Parathyroid adenoma (tissue), 2 donors: ENCODE results near the gene TTLL8.

Experiments used
- H2AFZ ChIP-seq: fragments of 300-600 bp; sonication (generic); one replicate; pipeline ENCODE4 v1.7.0; 2017; ENCODE audit warnings: antibody characterized with exemption, mild to moderate bottlenecking
- H3K27ac ChIP-seq: fragments of 300-600 bp; sonication (generic); one replicate; pipeline ENCODE4 v1.7.0; 2017
- H3K27me3 ChIP-seq: fragments of 300-600 bp; sonication (generic); one replicate; pipeline ENCODE4 v1.7.0; 2017; ENCODE audit warnings: low read length; ENCODE audit not compliant: control insufficient read depth, insufficient read depth
- H3K36me3 ChIP-seq: fragments of 300-600 bp; sonication (generic); one replicate; pipeline ENCODE4 v1.7.0; 2017; ENCODE audit warnings: low read length; ENCODE audit not compliant: control insufficient read depth, insufficient read depth
- H3K4me1 ChIP-seq: fragments of 300-600 bp; sonication (generic); one replicate; pipeline ENCODE4 v1.7.0; 2017; ENCODE audit warnings: control low read depth
- H3K4me2 ChIP-seq: fragments of 300-600 bp; sonication (generic); one replicate; pipeline ENCODE4 v1.7.0; 2017; ENCODE audit warnings: low read length
- H3K4me3 ChIP-seq: fragments of 300-600 bp; sonication (generic); one replicate; pipeline ENCODE4 v1.7.0; 2017; ENCODE audit warnings: low read depth, low read length
- H3K79me2 ChIP-seq: fragments of 300-600 bp; sonication (generic); one replicate; pipeline ENCODE4 v1.7.0; 2017; ENCODE audit warnings: control low read depth
- H3K9ac ChIP-seq: fragments of 300-600 bp; sonication (generic); one replicate; pipeline ENCODE4 v1.7.0; 2017; ENCODE audit warnings: mild to moderate bottlenecking
- H3K9me3 ChIP-seq: fragments of 300-600 bp; sonication (generic); one replicate; pipeline ENCODE4 v1.7.0; 2017; ENCODE audit warnings: low read length; ENCODE audit not compliant: control insufficient read depth
- TF ChIP-seq, protein P1 (sequence below): fragments of 300-600 bp; sonication (generic); IDR thresholded peaks from one replicate; pipeline ENCODE4 v1.7.0; 2017; ENCODE audit warnings: antibody characterized with exemption, mild to moderate bottlenecking
- donor health status: primary hyperparathyroidism.

The TTLL8 gene

GRCh38 chr22:50035131-50035881 is 22.8 kb downstream of the TTLL8 start:
- Histone ChIP-seq H3K27me3 (no peaks in the 10 kb centered on the region), H3K9ac (no peak overlapping the region), H3K9me3 (no peaks in the 10 kb centered on the region), H3K27ac (no peak overlapping the region), H3K4me1 (no peaks in the 10 kb centered on the region), H3K36me3 (no peaks in the 10 kb centered on the region), H3K79me2 (no peaks in the 10 kb centered on the region), H3K4me2 (no peak overlapping the region), H3K4me3 (no peak overlapping the region), H2AFZ (no peak overlapping the region)
- TF ChIP-seq, protein P1, sequence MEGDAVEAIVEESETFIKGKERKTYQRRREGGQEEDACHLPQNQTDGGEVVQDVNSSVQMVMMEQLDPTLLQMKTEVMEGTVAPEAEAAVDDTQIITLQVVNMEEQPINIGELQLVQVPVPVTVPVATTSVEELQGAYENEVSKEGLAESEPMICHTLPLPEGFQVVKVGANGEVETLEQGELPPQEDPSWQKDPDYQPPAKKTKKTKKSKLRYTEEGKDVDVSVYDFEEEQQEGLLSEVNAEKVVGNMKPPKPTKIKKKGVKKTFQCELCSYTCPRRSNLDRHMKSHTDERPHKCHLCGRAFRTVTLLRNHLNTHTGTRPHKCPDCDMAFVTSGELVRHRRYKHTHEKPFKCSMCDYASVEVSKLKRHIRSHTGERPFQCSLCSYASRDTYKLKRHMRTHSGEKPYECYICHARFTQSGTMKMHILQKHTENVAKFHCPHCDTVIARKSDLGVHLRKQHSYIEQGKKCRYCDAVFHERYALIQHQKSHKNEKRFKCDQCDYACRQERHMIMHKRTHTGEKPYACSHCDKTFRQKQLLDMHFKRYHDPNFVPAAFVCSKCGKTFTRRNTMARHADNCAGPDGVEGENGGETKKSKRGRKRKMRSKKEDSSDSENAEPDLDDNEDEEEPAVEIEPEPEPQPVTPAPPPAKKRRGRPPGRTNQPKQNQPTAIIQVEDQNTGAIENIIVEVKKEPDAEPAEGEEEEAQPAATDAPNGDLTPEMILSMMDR = no peak

GRCh38 chr22:50034126-50035081 is 23.7 kb downstream of the TTLL8 start:
- no peaks in the 10 kb centered on the region for H3K79me2 ChIP-seq
- H3K27me3 ChIP-seq = no peaks in the 10 kb centered on the region
- TF ChIP-seq, protein P1 = no peak
- no peaks in the 10 kb centered on the region for H3K36me3 ChIP-seq
- no peak overlapping the region for H2AFZ ChIP-seq
- H3K27ac ChIP-seq = no peak overlapping the region
- no peaks in the 10 kb centered on the region for H3K9me3 ChIP-seq
- no peak overlapping the region for H3K4me2 ChIP-seq
- H3K4me1 ChIP-seq = no peaks in the 10 kb centered on the region
- no peak overlapping the region for H3K9ac ChIP-seq
- H3K4me3 ChIP-seq = no peak overlapping the region

DNA sequence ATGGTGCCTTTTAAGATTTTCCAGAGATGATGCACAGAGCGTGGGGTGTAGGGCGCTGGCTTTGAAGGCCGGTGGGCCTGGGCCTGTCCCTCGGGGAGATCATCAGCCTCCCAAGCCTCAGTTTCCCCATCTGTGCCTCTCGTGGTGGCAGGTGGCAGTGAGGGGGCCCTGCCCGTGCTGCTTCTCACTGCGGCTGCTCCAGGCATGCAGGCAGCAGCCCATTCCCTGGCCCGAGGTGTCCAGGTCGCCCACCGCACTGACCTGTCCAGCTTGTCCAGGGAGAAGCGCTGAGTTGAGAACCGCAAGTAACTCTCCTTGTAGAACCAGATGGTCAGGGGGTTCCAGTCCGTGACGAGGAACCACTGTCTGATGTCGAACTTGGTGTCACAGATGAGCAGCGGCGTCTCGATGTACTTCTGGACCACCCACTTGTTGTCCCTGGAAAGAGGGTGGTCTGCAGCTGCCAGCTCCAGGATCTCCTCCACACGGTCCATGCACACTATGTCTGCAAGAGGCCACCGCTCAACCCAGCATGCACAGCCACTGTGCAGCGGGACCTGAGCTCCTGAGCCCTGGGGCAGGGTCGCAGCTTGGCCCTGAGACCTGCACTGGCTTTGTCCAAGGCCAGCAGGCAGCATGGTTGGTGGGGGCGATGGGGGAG is 25.0 kb downstream of the TTLL8 start:
- Histone ChIP-seq H3K4me1 (no peaks in the 10 kb centered on the region), H3K4me2 (no peak overlapping the region), H3K36me3 (no peaks in the 10 kb centered on the region), H3K9me3 (no peaks in the 10 kb centered on the region), H3K4me3 (no peak overlapping the region), H3K27me3 (no peaks in the 10 kb centered on the region), H3K27ac (no peak overlapping the region), H2AFZ (no peak overlapping the region), H3K9ac (no peak overlapping the region), H3K79me2 (no peaks in the 10 kb centered on the region)
- TF ChIP-seq, protein P1 = no peak

DNA sequence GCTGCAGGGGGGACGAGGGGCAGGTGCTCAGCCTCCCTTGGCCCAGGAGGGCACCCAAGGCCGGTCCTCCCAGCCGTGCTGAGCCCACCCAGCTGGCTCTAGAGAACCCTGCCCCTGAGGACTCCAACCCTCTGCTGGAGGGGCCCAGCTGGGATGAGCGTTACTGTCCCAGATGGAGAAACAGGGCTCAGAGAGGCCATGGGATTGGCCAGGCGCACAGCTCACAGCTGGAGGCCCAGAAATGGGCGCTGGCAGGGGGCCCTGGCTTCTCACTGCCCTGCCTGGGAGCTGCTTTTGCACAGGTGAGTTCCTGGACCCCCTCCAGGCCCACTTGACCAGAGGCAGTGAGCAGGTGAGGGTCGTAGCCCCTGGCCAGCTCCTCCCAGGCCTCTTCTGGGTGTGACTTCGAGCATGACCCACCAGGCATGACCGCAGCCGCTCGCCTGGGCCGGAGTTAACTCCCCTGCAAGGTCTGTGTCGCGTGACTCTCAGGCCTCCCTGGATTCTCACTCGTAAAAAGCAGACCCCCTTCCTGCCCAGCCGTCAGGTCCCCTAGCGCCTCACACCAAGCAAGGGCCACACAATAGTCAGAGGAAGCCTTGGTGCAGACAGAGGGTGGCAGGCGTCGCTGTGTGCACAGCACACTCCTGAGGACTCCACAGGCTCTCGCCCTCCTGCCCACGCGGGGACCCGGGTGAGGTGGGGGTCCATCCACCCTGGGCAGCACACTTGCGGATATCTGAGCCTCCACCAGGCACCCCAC is 25.8 kb downstream of the TTLL8 start:
- H3K4me2 ChIP-seq = no peak overlapping the region
- H3K9me3 ChIP-seq = no peaks in the 10 kb centered on the region
- no peak overlapping the region for H3K9ac ChIP-seq
- no peaks in the 10 kb centered on the region for H3K36me3 ChIP-seq
- no peaks in the 10 kb centered on the region for H3K4me1 ChIP-seq
- no peak overlapping the region for H2AFZ ChIP-seq
- TF ChIP-seq, protein P1 = no peak
- no peak overlapping the region for H3K27ac ChIP-seq
- H3K27me3 ChIP-seq = no peaks in the 10 kb centered on the region
- no peak overlapping the region for H3K4me3 ChIP-seq
- H3K79me2 ChIP-seq = no peaks in the 10 kb centered on the region
